GM21723 (cell line): ENCODE data around the gene SDK1.
"Not testable (repeated sequence)": the region's sequence is repeated elsewhere in the genome, so short reads cannot be mapped to it uniquely, and the experiment has no call there.

ENCODE experiments used
- ATAC-seq: cut with Tn5 transposase; IDR thresholded peaks from one replicate; pipeline ENCODE4 v1.9.1; 2021; ENCODE audit warnings: mild to moderate bottlenecking, moderate library complexity; ENCODE audit not compliant: unreplicated experiment

The SDK1 gene

DNA sequence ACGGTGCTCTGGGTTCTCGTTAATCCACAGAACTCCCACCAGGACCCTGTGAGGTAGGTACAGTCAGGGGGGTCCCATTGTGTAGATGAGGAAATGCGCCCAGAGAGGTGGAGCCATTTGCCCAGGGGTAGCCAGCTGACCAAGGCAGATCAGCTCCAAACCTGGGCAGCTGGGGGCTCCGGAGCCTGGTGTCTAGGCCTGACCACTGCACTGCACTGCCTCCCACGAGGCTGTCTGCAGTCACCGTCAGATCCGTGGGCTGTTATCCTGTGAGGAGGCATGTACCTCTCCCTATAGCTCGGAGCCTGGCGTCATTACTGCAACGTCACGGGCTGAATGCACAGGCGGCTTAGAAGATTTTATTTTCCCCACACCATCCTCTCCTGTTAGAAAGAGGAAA is 969.2 kb downstream of the SDK1 start:
- no peak for ATAC-seq

DNA sequence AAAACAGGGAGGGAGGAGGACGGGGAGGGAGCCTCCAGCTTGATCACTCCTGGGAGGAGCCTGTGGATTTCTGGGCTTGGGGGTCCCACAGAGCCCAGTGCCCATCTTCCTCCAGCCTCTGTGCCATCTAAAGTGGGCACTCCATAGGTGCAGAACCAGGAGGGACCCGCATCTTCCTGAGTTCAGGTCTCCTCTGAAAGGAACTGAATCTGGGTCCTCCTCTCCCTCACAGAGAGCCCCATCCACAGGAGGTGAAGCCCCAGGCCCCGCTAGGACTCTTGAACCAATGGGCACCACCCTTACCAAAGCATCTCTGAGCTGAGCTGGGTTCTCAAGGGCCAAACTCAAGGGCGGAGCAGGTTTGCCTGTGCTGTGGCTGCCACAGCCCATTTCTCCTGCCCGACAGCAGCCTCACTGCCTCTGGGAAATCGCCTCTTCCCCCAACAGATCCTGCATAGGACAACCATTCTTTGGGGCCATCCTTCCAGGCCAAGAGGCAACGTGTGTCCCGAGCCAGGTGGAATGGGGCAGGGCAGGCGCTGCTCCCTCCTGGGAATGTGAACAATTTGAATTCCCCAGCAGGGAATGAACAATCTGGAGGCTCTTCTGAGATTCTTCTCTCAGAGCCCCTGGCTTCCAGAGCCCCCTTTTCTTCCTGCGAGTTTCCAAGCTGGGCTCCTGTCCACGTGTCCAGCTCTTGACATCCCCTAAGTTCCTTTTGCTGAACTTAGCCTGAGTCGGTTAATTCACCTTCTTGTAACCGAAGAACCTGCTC is 970.1 kb downstream of the SDK1 start:
- ATAC-seq = no peak

DNA sequence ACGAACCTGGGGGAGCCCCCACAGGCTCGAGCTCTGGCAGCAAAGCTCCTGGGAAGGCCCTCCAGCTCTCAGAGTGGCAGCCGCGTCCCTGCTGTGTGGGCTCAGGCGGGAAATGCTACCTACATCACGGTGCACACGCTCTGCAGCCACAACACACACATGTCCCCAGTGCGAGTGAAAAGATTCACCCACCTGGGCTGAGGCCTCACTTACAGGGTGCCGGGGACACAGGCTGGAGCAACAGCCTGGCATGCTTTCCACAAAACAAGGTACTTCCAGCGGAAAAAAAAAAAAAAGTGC is 970.6 kb downstream of the SDK1 start:
- ATAC-seq = no peak

DNA sequence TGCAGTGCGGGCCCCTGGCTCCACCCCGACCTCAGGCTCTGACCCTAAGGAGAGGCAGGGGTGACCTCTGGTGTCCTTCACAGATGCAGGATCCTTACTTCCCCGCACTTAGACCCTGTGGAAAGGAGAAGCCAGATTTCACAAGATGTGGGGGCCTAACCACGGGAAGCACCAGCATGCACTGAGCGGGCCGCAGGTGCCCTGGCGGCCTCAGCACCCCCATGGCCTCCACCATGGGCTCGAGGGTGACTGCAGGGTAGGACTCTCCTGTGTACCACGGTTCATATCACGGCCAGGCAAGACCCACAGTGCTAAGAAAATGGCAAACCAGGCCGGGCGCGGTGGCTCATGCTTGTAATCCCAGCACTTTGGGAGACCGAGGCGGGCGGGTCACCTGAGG is 971.1 kb downstream of the SDK1 start:
- ATAC-seq = no peak

DNA sequence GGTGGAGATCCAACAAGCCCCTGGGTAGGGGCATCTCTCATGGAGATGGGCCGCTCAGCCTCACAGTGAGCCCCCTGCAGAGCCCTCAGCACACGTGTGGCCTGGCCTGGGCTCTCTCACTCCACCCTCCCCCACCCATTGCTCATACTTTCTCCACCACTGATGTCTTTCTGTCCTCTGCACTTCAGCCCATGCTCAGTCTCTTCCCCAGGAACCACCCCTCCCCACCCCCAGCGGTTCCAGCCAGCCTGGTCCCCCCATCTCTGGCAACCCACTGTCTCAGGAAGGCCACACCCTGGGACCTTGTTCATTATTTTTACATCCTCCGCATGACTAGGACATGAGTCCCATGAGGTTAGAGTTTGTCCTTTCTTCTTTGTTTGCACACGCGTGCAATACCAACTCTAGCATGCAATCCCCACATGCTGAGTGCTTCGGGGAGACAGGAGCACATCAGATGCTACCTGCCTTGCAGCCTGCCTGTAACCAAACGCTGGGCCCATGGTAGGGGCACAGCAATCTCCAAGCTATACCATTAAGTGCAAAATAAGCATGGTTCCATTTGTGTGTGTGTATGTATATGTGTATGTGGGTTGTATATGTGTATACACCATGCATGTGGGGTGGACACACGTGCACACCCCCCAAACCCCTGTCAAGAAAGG is 972.6 kb downstream of the SDK1 start:
- no peak for ATAC-seq

DNA sequence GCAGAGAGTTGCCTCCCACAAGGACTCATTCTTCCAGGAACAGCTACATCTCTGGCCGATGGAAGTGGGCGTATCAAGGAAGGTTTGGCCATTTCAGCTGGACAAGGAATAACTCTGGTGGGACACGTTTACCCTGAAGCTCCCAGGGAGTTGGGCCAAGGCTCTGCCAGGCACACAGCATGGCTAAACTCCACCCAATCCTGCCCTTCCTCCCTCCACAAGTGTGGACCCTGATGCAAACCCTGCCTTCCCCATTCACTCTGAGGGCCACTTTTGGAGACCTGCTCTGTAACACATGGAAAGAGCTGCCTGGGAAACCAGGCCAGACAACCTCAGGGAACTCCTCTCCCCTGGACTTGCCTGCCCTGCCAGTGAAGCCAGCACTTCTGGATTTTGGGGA is 973.2 kb downstream of the SDK1 start:
- no peak for ATAC-seq

DNA sequence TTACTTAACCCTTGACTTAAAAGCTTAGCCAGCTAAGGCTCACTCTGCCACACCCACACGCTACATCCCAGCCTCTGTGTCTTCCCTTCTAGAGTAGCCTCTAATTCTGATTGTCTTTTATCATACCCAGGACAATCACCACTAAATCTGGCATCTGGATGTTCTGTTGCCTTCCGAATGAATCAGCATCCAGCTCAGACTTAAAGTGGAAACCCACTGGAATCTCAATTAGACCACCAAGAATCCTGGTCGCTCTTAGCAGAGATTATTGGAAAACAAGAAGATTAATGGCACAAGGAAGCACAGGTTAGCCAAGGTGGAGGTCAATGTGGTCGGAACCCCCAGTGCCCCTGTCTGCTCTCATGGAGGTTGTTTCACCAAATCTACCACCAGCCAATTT is 976.9 kb downstream of the SDK1 start:
- no peak for ATAC-seq

DNA sequence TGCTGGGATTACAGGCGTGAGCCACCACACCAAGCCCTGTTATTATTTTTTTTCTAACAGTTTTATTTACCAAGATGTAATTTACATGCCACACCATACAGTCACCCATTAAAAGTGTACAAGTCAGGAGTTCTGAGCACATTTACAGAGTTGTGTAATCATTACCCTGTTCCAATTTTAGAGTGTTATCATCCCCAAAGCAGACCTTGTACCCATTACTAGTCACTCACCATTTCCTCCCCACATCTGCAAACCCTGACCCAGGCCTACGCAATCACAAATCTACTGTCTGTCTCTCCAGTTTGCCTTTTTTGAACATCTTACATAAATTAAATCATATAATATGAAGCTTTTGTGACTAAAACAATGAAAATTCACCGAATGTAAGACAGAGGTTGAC is 978.2 kb downstream of the SDK1 start:
- no peak for ATAC-seq

DNA sequence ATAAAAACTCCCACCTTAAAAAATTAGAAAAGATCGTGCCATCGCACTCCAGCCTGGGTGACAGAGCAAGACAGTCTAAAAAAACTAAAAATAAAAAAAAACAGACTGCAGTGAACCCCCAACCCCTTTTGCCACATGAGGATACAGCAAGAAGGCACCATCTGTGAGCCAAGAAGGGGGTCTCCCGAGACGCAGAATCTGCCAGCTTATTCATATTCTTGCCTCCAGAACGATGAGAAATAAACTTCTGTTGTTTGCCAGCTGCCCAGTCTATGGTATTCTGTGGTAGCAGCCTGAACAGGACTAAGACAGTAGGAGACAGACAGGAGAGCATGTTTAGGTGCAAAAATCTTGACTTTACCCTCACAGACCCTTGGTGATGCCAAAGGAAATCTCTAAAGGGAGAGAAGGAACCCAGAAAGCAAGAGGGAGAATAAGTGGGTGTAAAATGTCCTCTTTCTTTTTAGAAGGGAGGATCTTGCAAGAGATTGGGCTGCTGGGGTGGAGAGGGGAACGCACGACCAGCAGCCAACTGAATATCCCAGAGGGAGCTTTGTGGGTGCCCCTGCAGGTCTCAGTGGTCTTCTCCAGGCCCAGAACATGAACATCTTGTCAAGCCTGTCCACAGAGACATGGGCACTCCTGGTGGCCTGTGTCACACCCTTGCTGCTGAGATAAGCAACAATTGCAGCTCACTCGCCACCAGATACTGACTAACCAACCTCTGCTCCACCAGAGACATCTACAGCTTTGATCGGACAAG is 980.4 kb downstream of the SDK1 start:
- no peak for ATAC-seq

DNA sequence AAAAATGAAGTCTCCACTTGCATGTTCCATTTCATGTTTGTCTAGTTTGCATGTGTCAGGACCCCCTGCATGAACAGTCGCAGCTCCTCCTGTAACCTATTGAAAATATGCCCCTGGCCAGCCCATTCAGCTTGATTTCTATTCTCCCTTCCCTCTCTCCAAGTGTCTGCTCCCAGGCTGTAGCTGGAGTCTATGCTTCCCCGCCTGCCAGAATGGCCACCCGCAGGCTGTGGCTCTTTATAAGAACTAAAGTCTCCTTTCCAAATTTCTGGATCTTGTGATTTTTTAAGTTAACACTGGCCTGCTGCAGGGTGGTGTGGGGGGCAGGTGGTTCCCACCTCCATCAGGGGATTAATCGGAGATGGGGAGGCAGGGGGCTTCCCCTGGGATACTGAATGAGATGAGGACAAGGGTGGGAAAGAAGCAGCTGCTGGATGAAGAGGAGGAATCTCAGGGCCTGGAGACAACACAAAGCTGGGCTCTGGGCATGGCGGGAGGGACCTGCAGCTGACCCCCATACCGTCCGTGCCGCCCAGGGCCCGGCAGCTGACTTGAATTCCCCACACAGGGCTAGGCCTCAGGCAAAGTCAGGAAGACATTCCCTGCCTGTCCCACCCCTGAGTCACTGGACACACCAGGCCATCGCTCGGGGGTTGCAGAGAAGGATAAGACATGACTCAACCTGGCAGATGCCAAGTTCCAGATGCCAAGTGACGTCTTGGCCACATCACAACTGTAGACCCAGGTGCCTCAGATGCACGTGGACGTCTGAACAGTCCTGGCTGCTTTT is 981.6 kb downstream of the SDK1 start:
- no peak for ATAC-seq

DNA sequence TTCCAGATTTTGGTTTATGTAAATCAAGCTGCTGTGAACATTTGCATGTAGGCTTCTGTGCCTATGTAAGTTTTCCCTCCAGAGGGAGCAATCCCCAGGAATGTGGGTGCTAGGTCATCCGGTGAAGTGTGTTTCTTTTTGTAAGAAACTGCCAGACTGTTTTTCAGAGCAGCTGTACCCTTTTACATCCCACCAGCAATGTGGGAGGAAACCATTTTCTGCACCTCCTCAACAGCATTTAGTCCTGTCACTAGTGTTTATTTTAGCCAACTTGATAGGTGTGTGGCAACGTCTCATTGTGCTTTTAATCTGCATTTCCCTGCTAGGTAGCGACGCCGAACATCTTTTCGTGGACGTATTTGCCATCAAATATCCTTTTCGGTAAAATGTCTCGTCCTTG is 985.3 kb downstream of the SDK1 start:
- no peak for ATAC-seq

DNA sequence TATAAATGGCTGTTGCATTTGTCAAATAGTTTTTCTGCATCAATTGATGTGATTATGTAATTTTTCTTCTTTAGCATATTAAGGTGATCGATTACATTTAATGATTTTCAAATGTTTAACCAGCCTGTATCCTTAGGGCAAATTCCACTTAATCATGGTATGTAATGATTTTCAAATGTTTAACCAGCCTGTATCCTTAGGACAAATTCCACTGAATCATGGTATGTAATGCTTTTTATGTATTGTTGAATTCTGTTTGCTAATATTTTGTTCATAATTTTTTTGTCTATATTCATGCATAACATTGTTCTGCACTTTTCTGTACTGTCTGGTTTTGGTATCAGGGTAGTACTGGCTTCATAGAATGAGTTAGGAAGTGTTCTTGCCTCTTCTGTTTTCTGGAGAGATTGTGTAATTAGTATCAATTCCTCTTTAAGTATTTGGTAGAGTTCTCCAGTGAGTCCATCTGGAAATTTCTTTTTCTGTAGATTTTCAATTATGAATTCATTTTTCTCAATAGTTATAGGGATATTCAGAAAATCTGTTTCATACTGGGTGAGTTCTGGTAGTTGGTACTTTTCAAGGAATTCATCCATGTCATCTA is 987.8 kb downstream of the SDK1 start:
- no peak for ATAC-seq

DNA sequence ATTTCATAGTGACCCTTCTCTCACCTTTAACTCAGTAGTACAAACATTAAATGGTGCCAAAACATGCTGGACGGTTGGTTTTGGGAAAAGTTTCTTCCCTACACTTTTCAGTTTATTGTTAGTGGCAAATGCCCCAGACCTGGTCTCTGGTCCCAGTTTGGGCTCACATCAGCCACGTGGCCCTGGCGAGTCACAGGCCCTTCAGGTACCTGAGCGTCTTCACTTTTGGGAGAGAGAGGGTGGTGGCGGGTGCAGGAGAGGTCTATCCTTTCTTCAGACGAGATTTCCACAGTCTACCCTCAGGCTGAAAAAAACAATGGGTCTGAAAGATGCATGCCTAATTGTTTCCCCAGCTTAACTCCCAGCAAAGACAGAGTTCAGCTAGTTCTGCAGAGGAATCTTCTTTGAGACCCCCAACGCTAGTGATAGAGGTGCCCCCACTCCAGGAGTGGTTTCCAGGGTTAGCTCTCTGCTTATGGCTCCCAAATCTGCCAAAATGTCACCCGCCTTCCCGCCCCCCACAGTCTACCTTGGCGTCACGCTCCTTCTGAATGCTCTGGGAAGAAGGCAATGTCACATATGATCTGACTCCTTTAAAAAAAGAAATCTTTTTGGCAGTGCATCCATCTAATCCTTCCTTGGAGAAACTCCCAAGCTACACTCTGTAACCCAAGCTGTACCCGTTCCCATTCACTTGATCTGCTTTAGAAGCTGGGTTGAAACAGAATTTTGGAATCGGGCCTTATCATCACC is 996.3 kb downstream of the SDK1 start:
- no peak for ATAC-seq

DNA sequence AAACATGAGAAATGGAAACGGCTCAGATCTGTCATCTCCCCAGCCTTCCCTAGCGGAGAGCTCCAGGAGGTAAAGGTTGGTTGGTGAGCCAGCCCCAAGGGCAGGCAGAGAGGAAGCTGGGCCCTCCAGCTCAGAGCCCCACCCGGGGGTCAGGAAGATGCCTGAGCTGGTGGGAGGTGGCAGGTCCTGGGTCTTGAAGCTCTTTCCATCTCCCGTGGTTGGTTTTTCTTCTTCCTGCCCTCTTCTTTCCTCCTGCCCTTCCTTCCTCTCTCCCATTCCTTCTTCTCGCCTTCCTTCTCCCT is 996.8 kb downstream of the SDK1 start:
- no peak for ATAC-seq

DNA sequence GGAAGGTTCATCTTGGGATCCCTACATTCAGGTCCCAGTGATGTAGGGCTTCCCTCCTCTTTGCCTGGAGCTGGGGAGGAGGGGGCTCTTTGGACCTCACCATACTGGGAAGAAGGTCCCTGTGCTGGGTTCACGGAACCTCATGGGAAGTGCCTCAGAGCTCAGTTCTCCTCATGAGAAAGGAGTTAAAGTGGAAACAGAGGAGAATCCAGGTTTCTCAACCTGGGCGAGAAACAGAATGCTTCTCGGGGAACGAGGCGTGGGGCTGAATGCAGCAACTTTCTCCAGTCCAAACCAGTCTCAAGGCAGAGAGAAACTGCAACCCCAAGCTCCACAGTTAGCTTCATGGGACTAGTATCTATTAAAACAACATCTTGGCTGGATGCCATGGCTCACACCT is 998.4 kb downstream of the SDK1 start:
- no peak for ATAC-seq

DNA sequence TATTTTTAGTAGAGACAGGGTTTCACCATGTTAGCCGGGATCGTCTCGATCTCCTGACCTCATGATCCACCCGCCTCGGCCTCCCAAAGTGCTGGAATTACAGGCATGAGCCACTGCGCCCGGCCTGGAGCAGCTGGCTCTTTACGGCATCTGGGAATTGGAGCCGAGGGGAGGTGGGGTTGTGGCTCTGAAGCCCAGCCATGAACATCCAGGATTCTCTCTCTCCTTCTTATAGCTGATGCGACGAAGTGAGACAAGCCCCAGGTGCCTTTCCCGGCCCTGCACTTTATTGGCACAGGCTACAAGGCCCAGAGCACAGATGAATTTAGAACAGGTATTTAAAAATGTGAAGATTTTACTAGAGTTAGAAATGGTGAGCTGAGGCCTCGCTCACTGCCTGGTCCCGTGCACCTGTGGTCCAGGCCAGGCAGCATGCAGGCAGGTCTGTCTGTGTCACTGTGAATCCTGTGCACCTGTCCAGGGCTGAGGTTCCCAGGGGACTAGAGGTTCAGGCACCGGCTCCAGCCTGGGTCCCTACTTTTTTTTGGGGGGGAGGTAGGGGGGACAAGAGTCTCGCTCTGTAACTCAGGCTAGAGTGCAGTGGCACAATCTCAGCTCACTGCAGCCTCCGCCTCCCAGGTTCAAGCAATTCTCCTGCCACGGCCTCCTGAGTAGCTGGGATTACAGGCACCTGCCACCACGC is 1001.3 kb downstream of the SDK1 start:
- no peak for ATAC-seq

DNA sequence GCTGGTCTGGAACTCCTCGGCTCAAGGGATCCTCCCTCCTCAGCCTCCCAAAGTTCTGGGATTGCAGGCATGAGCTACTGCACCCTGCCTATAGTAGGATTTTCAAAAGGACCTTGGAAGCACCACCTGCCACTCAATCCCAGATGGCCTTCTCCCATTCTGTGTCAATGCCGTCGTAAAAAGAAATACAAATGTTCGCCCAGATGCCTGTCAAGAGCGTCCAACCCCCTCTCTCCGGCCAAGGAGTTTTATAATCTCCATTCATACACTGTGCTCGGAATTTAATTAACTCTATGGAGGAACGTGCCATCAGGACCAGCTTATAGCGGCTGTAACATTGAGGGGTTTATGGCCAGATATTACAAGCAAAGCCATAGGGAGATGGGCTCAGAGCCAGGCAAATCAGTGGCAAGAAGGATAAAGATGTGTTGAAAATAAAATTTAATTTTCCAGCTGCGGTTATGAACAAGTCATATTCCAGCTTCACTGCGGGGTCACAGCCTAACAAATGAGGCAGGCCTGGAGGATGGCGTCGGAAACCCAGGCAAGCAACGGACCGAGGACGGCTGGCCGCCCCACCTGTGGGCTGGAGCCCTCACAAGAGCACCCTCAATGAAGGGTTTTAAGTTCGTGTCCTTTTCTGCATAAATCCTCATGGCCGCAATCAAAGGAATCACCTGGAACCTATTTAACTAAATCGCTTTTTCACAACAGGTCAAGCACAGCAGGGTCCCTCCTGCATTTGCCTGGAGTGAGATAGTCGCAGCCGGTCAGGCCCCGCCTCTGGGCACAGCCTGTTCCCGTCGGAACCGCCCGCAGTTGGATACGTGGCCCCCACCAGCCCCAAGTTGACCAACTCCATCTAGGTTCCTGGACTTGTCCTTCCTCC is 1006.5 kb downstream of the SDK1 start:
- ATAC-seq = no peak

DNA sequence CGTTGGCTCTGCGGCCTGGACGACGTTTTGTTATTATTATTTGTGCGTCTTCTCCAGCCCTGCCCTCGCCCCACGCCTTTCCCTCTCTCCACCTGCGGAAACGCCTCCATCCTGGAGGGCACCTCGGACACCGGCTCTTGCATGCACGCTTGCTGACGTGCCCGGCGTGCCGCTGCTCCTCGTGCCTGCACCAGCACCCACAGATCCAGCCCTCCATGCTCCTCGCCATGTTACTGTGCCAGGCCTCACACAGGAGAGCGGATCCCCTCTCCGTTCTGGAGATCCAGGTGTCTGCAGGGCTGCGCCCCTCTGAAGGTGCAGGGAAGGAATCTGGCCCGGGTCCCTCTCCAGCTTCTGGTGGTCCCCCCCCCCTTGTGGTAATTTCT is 1007.1 kb downstream of the SDK1 start:
- no peak for ATAC-seq

DNA sequence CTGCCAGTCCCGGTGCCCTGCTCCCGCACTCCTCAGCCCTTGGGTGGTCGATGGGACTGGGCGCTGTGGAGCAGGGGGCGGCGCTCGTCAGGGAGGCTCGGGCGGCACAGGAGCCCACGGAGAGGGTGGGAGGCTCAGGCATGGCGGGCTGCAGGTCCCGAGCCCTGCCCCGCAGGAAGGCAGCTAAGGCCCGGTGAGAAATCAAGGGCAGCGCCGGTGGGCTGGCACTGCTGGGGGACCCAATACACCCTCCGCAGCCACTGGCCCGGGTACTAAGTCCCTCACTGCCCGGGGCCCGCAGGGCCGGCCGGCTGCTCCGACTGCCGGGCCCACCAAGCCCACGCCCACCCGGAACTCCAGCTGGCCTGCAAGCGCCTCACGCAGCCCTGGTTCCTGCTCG is 1012.9 kb downstream of the SDK1 start:
- ATAC-seq = not testable (repeated sequence)
